ENCODE measurements around the gene TBC1D22A. TPM values are rescaled to one million over a fixed set of nuclear protein-coding genes. Genes with fewer than 3 reads are reported as not detected.

Gene TBC1D22A
- total and polyA plus RNA-seq, 4 donors, result 4.1 to 12.4 (median 8.4) TPM

DNA sequence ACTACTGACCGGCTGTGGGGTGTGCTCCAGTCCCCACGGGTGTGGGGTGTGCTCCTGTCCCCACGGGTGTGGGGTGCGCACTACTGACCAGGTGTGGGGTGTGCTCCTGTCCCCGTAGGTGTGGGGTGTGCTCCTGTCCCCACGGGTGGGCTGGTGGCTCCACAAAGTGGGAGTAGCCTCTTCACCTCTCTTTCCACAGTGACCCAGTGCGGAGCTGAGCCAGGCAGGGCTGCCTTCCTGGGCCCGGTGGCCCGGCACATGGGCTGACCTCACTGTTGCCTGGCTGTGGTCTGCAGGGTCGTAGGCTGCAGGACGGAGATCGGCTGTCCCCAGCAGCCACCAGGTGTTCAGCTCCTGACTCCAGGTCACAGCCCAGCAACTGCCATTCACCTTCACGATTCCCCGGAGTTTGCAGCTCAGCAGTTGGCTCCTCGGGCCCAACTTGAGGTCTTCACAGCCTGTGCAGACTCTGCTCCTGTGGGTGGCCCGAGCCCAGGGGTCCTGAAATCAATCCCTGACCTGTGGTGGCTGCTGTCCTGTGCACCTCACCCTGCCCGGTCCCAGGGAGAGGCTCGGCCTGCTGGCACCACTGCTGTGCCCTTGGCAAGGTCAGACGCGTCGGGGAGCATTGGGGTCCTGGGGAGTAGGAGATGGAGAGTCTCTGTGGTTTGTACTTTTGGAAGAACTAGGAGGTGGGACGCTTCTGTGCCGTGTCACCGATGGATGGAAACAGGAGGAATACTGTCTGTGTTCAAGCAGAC, 414.3 kb downstream of the TBC1D22A start:
- Histone ChIP-seq H3K4me1 (ENCODE audit: control insufficient read depth in 4 of 4, insufficient read depth in 4 of 4, low read length in 3 of 4) (no peaks in the 10 kb centered on the region), H3K27ac (ENCODE audit: low read depth in 1 of 2, low read length in 2 of 2) (no peak overlapping the region), H3K9ac (ENCODE audit: low read depth in 1 of 2, low read length in 2 of 2) (no peak overlapping the region), H3K4me3 (ENCODE audit: low read depth in 1 of 3, low read length in 3 of 3) (no peak overlapping the region), H3K27me3 (ENCODE audit: control insufficient read depth in 4 of 4, insufficient read depth in 4 of 4, low read length in 3 of 4) (no peaks in the 10 kb centered on the region), H3K9me3 (ENCODE audit: control insufficient read depth in 4 of 4, low read length in 3 of 4) (no peaks in the 10 kb centered on the region), H3K36me3 (ENCODE audit: control insufficient read depth in 4 of 4, insufficient read depth in 3 of 4, low read depth in 1 of 4, low read length in 3 of 4) (peaks cover 0 to 3% (median 1%) of the 10 kb centered on the region in 4 donors)
- TF ChIP-seq, protein P1, sequence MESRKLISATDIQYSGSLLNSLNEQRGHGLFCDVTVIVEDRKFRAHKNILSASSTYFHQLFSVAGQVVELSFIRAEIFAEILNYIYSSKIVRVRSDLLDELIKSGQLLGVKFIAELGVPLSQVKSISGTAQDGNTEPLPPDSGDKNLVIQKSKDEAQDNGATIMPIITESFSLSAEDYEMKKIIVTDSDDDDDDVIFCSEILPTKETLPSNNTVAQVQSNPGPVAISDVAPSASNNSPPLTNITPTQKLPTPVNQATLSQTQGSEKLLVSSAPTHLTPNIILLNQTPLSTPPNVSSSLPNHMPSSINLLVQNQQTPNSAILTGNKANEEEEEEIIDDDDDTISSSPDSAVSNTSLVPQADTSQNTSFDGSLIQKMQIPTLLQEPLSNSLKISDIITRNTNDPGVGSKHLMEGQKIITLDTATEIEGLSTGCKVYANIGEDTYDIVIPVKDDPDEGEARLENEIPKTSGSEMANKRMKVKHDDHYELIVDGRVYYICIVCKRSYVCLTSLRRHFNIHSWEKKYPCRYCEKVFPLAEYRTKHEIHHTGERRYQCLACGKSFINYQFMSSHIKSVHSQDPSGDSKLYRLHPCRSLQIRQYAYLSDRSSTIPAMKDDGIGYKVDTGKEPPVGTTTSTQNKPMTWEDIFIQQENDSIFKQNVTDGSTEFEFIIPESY (IDR thresholded peaks at IDR 0.05), result no peak
- TF ChIP-seq NR2F2 (IDR thresholded peaks at IDR 0.05) (no peak), SP1 (IDR thresholded peaks at IDR 0.05) (no peak)
- TF ChIP-seq, protein P2, sequence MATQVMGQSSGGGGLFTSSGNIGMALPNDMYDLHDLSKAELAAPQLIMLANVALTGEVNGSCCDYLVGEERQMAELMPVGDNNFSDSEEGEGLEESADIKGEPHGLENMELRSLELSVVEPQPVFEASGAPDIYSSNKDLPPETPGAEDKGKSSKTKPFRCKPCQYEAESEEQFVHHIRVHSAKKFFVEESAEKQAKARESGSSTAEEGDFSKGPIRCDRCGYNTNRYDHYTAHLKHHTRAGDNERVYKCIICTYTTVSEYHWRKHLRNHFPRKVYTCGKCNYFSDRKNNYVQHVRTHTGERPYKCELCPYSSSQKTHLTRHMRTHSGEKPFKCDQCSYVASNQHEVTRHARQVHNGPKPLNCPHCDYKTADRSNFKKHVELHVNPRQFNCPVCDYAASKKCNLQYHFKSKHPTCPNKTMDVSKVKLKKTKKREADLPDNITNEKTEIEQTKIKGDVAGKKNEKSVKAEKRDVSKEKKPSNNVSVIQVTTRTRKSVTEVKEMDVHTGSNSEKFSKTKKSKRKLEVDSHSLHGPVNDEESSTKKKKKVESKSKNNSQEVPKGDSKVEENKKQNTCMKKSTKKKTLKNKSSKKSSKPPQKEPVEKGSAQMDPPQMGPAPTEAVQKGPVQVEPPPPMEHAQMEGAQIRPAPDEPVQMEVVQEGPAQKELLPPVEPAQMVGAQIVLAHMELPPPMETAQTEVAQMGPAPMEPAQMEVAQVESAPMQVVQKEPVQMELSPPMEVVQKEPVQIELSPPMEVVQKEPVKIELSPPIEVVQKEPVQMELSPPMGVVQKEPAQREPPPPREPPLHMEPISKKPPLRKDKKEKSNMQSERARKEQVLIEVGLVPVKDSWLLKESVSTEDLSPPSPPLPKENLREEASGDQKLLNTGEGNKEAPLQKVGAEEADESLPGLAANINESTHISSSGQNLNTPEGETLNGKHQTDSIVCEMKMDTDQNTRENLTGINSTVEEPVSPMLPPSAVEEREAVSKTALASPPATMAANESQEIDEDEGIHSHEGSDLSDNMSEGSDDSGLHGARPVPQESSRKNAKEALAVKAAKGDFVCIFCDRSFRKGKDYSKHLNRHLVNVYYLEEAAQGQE (IDR thresholded peaks at IDR 0.05), result no peak
- TF ChIP-seq, protein P3, sequence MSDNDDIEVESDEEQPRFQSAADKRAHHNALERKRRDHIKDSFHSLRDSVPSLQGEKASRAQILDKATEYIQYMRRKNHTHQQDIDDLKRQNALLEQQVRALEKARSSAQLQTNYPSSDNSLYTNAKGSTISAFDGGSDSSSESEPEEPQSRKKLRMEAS (IDR thresholded peaks at IDR 0.05), result no peak
- TF ChIP-seq, protein P4, sequence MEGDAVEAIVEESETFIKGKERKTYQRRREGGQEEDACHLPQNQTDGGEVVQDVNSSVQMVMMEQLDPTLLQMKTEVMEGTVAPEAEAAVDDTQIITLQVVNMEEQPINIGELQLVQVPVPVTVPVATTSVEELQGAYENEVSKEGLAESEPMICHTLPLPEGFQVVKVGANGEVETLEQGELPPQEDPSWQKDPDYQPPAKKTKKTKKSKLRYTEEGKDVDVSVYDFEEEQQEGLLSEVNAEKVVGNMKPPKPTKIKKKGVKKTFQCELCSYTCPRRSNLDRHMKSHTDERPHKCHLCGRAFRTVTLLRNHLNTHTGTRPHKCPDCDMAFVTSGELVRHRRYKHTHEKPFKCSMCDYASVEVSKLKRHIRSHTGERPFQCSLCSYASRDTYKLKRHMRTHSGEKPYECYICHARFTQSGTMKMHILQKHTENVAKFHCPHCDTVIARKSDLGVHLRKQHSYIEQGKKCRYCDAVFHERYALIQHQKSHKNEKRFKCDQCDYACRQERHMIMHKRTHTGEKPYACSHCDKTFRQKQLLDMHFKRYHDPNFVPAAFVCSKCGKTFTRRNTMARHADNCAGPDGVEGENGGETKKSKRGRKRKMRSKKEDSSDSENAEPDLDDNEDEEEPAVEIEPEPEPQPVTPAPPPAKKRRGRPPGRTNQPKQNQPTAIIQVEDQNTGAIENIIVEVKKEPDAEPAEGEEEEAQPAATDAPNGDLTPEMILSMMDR (IDR thresholded peaks at IDR 0.05; ENCODE audit: low read depth, low read length, missing input control), result no peak
- no peak for DNase-seq (ENCODE audit: low spot score)
- WGBS, result 95% methylated on average over 24 of the region's 24 CpGs

DNA sequence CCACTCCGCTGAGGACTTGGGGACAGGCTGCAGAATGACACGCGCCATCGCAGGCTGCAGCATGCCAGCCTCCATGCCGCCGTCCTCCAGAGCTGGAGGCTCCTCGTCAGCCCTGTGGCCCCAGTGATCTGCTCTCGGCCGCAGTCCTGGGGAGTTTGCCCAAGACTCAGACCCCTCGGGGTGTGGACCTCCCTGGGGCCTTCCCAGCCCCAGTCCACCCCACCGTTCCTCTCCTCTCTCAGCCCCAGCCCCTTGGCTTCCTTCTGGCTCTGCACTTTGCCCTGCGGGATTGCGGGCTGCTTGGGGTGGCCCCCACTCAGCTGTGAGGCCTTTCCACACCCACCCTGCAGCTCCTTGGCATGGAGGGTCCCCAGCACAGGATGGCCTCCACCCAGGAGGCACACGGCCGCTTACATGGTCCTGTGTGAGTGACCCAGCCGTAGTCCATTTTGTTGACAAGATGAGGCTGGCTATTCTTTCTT, 414.9 kb downstream of the TBC1D22A start:
- no peak overlapping the region for H3K9ac ChIP-seq (ENCODE audit: low read depth in 1 of 2, low read length in 2 of 2)

More for the DNA sequence above, 414.9 kb downstream of the TBC1D22A start:
- Histone ChIP-seq H3K27ac (ENCODE audit: low read depth in 1 of 2, low read length in 2 of 2) (no peak overlapping the region), H3K4me1 (ENCODE audit: control insufficient read depth in 4 of 4, insufficient read depth in 4 of 4, low read length in 3 of 4) (no peaks in the 10 kb centered on the region), H3K36me3 (ENCODE audit: control insufficient read depth in 4 of 4, insufficient read depth in 3 of 4, low read depth in 1 of 4, low read length in 3 of 4) (peaks cover 0 to 3% (median 1%) of the 10 kb centered on the region in 4 donors), H3K9me3 (ENCODE audit: control insufficient read depth in 4 of 4, low read length in 3 of 4) (no peaks in the 10 kb centered on the region), H3K4me3 (ENCODE audit: low read depth in 1 of 3, low read length in 3 of 3) (no peak overlapping the region), H3K27me3 (ENCODE audit: control insufficient read depth in 4 of 4, insufficient read depth in 4 of 4, low read length in 3 of 4) (no peaks in the 10 kb centered on the region)
- no peak for TF ChIP-seq EGR1 (IDR thresholded peaks at IDR 0.05; ENCODE audit: low read depth in 2 of 2)
- no peak for TF ChIP-seq JUND (IDR thresholded peaks at IDR 0.05)
- TF ChIP-seq HNF4G (IDR thresholded peaks at IDR 0.05), result no peak
- no peak for TF ChIP-seq YY1 (IDR thresholded peaks at IDR 0.05)
- no peak for TF ChIP-seq GABPA (IDR thresholded peaks at IDR 0.05 in 1 of 2, conservative IDR thresholded peaks at IDR 0.05 in 1 of 2)
- TF ChIP-seq, protein P4 (IDR thresholded peaks at IDR 0.05; ENCODE audit: low read depth, low read length, missing input control), result no peak
- TF ChIP-seq, protein P3 (IDR thresholded peaks at IDR 0.05), result no peak
- no peak for TF ChIP-seq HNF4A (conservative IDR thresholded peaks at IDR 0.05)
- no peak for TF ChIP-seq TAF1 (conservative IDR thresholded peaks at IDR 0.05)
- TF ChIP-seq SP1 (IDR thresholded peaks at IDR 0.05), result no peak
- no peak for TF ChIP-seq RXRA (IDR thresholded peaks at IDR 0.05)
- TF ChIP-seq, protein P2 (IDR thresholded peaks at IDR 0.05), result no peak
- WGBS, result 97% methylated on average over 16 of the region's 16 CpGs
- DNase-seq (ENCODE audit: low spot score), result no peak
